Astrocyte of the cerebellum (primary cell): ENCODE data around the gene CNNM4.

Experiments used
- DNase-seq: peaks from one replicate; pipeline ENCODE4 v3.0.0-alpha.2; 2011; ENCODE audit warnings: low read depth
- H3K4me3 ChIP-seq: 2 replicates; pipeline ENCODE4 v1.5.1; 2011; ENCODE audit warnings: mild to moderate bottlenecking, low read depth, low read length, moderate library complexity
- in situ Hi-C: cut with HindIII; loops from 2 replicates; pipeline ENCODE4 v1.10.0; 2017; ENCODE audit warnings: low sequenced_read_pairs
- TF ChIP-seq, protein P1 (sequence below): IDR thresholded peaks from 2 replicates; pipeline ENCODE4 v1.5.1; 2012; ENCODE audit warnings: low read length, low read depth, moderate library complexity, mild to moderate bottlenecking; ENCODE audit errors: missing control alignments

The CNNM4 gene

DNA sequence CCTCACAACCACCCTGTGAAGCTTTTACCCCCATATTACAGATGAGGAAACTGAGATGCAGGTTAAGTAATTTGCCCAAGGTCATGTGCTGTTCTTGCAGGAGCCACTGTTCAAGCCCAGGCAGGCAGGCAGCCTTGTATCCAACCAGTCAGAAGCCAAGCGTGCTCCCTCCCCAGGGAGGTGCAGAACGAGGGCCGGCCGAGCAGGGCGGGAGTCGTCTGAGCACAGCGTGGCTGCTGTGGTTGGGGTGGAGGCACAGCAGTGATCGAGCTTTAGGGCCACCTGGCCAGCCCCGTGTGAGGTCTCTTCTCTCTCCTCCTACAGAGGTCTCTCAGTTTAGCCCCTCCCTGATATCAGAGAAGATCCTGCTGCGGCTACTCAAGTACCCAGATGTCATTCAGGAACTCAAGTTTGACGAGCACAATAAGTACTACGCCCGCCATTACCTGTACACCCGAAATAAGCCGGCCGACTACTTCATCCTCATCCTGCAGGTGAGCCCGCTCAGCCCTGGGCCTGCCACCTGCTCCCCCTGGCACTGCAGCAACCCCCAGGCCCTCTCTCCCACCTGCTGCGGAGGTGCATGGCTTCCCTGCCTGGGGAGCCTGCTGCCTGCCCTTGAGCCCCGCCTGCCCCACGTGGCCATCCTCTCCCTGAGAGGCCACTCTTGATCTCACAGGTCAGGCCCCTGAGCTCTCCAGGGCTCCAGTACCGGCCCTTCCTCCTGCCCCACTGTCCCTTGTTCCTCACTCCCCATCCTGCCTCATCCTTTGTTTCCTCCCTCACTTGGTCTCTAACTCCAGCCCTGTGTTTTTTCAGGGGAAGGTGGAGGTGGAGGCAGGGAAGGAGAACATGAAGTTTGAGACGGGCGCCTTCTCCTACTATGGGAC lies 38.3 kb downstream of the CNNM4 start:
- no peak for DNase-seq
- TF ChIP-seq, protein P1, sequence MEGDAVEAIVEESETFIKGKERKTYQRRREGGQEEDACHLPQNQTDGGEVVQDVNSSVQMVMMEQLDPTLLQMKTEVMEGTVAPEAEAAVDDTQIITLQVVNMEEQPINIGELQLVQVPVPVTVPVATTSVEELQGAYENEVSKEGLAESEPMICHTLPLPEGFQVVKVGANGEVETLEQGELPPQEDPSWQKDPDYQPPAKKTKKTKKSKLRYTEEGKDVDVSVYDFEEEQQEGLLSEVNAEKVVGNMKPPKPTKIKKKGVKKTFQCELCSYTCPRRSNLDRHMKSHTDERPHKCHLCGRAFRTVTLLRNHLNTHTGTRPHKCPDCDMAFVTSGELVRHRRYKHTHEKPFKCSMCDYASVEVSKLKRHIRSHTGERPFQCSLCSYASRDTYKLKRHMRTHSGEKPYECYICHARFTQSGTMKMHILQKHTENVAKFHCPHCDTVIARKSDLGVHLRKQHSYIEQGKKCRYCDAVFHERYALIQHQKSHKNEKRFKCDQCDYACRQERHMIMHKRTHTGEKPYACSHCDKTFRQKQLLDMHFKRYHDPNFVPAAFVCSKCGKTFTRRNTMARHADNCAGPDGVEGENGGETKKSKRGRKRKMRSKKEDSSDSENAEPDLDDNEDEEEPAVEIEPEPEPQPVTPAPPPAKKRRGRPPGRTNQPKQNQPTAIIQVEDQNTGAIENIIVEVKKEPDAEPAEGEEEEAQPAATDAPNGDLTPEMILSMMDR, result no peak
- no peak overlapping the region for H3K4me3 ChIP-seq
- in situ Hi-C loops, result no loop called here

DNA sequence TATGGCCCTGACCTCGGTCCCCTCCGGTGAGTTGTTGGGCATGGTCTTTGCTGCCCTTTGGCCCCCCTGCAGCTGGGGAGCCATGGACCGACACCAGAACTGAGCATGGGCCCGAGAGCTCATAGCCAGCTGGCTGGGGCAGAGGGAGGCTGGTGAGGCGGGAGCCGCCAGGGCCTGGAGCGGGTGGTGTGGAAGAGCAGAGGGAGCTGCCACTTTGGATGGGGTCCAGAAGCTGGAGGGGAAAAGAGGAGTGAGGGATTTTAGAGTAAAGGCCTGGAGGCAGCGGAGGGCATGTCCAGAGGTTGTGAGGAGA lies 38.9 kb downstream of the CNNM4 start:
- DNase-seq, result no peak
- in situ Hi-C loops, result no loop called here
- H3K4me3 ChIP-seq, result no peak overlapping the region
- TF ChIP-seq, protein P1, result no peak

DNA sequence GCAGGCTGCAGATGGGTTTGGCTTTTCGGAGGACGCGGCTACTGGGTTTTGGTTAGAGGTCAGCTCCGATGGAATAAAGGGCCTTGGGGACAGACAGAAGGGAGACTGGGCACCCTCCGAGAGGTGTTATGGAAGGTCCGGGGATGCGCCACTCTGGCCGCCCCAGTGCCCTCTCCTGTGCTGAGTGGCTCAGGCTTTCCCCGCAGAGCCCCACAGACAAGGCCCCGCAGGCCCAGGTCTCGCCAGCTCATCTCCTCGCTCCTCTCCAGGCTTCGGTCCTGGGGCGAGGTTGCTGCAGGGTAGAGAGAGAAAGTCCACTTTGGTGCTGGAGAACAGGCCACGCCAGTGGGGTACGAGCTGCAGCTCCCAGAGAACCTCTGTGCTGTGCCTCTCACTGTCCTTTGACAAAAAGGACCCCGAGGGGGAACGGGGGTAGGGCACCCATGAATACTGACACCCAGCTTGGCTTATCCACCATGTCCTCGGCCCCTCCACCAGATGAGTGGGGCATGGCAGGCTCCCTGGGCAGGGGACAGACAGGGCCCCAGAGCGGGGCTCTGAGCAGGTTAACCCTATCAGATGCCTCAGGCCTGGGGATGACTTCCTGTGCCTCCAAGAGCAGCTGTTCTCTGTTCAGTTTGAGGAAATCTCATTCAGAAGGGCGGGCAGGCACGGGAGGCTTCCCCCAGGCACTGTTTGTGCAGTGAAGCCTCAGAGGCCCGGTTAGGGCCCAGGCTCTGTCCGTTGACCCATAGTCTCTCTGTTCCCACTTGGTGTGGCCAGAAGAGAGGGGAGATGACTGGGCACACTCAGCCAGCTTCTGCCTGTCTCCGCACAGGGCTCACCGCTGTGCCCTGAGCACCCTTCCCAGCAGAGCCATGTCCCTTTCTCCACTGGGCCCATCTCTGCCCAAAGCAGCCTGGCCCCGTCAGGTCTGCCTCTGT lies 39.6 kb downstream of the CNNM4 start:
- TF ChIP-seq, protein P1, result no peak
- in situ Hi-C loops, result no loop called here
- no peak overlapping the region for H3K4me3 ChIP-seq
- no peak for DNase-seq

DNA sequence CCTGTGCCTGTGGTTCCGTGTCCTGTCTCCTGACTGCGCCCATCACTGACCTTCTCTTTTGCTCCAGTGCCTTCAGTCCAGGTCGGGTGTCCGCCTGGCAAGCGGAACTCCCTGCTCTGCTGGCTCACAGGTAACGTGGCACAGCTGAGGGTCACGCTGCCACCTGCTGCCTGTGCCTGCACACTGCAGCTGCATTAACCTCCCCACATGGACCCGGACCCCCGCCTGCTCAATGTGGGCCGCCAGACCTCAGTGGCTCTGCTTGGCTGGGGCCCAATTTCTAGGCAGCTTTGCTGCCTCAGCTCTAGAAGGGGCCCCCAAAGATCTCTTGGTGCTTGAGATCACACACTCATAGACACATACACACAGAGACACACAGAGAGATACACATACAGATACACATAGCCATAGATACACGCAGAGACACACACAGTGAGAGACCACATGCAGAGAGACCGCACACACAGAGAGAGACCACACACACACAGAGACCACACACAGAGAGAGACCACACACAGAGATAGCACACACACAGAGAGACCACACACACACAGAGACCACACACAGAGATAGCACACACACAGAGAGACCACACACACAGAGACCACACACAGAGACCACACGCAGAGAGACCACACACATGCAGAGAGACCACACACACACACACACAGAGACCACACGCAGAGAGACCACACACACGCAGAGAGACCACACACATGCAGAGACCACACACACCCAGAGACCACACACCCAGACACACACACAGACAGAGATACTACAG lies 40.5 kb downstream of the CNNM4 start:
- no peak for DNase-seq
- TF ChIP-seq, protein P1, result peak; percentile 93
- in situ Hi-C loops, result no loop called here
- H3K4me3 ChIP-seq, result no peak overlapping the region

DNA sequence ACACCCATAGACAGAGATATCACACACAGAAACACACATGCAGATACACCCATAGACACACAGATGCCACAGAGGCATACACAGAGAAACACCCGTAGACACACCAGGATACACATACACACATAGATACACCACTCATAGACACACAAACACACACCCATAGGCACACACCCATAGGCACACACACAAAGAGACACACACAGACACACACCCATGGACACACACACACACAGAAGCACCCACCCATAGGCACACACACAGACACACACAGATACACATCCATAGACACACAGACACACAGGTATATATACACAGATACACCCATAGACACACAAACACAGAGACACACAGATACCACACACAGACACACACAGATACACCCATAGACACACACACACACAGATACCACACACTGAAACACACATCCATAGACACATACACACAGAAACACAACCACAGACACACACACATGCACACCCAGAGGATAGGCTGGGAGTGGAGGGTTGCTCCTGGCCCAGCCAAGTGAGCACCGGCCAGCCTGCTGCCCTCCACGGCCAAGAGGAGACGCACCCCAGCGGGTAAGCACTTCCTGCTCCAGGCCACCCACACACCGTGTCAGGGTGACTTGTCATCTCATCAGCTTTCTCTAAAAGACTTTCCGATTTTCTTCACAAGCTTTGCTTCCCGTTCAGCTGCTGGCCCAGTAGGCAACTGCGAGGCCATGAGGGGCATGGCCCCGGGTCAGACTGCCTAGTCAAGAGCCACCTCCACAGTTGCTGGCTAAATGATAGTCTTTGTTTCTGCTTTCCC lies 41.3 kb downstream of the CNNM4 start:
- H3K4me3 ChIP-seq, result no peak overlapping the region
- DNase-seq, result no peak
- in situ Hi-C loops, result no loop called here
- TF ChIP-seq, protein P1, result no peak
